Sciatic nerve (tissue), 2 donors: Measurements from ENCODE around the gene TRIM36. TPM values are rescaled to one million over a fixed set of nuclear protein-coding genes. Genes with fewer than 3 reads are reported as not detected.

Experiments
- ATAC-seq: fragments of 200-7000 bp; cut with Tn5 transposase; one replicate; pipeline ENCODE4 v1.9.1; 2020; ENCODE audit warnings: mild to moderate bottlenecking, moderate library complexity
- DNase-seq: peaks from one replicate; pipeline ENCODE4 v3.0.0-alpha.2; 2020; ENCODE audit warnings: low spot score
- intact Hi-C: fragments of 100-400 bp; cut with DNase I; formaldehyde crosslinking; loops from one replicate; pipeline ENCODE4 v1.14.2; 2022
- total RNA-seq: library from RNA; stranded (reverse); fragmentation: NEBNext Ultra II Directional; extraction: Animal tissue kit (Norgen Biotek cat#: 25700); gene quantifications from one replicate; pipeline ENCODE4 v1.2.1, GENCODE V29; 2021
- donor health status: DM: no; HTN: no; CAD: no.
- donor health status: DM: no; HTN: no; CAD: no.

Gene TRIM36
- total RNA-seq: 3.7 TPM

- DNase-seq (peak; percentile 94), ATAC-seq (peak; percentile 99)
- intact Hi-C loops: no loop called here
Measured at GRCh38 chr5:115169487-115170133, at the start of gene TRIM36. TSS of gene TRIM36 (minus strand) at chr5:115169908. CDS start at chr5:115169634, 274 bp downstream.

- ATAC-seq: no peak
- no peak for DNase-seq
- intact Hi-C loops: no loop called here
Measured at GRCh38 chr5:115214541-115214940, 44.8 kb upstream of the TRIM36 start.

GRCh38 chr5:115209279-115209678 is 39.6 kb upstream of the TRIM36 start:
- DNase-seq (no peak), ATAC-seq (peak; percentile 76)
- intact Hi-C loops: no loop called here

GRCh38 chr5:115202952-115203351 is 33.2 kb upstream of the TRIM36 start:
- intact Hi-C loops: no loop called here
- DNase-seq (no peak), ATAC-seq (no peak)

- DNase-seq: no peak
- intact Hi-C loops: no loop called here
Measured at GRCh38 chr5:115196161-115196560, 26.5 kb upstream of the TRIM36 start.

GRCh38 chr5:115194676-115195075 is 25.0 kb upstream of the TRIM36 start:
- intact Hi-C loops: no loop called here
- ATAC-seq: no peak
- DNase-seq: no peak

More at GRCh38 chr5:115196161-115196560, 26.5 kb upstream of the TRIM36 start:
- no peak for ATAC-seq

GRCh38 chr5:115193295-115193694 is 23.6 kb upstream of the TRIM36 start:
- ATAC-seq: no peak
- no peak for DNase-seq
- intact Hi-C loops: no loop called here

GRCh38 chr5:115192098-115192497 is 22.4 kb upstream of the TRIM36 start:
- ATAC-seq (no peak), DNase-seq (no peak)
- intact Hi-C loops: no loop called here

- intact Hi-C loops: no loop called here
- ATAC-seq (no peak), DNase-seq (no peak)
Measured at GRCh38 chr5:115191474-115192031, 21.8 kb upstream of the TRIM36 start.

GRCh38 chr5:115190388-115190787 is 20.7 kb upstream of the TRIM36 start:
- ATAC-seq (no peak), DNase-seq (no peak)
- intact Hi-C loops: no loop called here

- no peak for ATAC-seq
- intact Hi-C loops: no loop called here
- DNase-seq: no peak
Measured at GRCh38 chr5:115189866-115190265, 20.2 kb upstream of the TRIM36 start.

GRCh38 chr5:115186794-115187193 is 17.1 kb upstream of the TRIM36 start:
- no peak for DNase-seq
- ATAC-seq: no peak
- intact Hi-C loops: no loop called here

DNA sequence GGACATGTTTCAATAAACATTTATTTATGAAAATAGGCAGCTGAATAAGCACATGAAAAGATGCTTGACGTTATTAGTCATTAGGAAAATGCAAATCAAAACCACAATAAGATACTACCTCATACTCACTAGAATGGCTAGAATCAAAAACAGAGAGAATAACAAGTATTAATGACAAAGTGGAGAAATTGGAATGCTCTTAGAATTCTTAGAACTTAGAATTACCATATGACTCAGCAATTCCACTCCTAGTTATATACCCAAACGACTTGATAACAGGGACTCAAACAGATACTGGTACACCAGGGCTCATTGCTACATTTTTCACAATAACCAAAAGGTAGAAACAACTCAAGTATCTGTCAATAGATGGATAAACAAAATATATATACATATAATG is 15.1 kb upstream of the TRIM36 start:
- intact Hi-C loops: no loop called here
- DNase-seq (no peak), ATAC-seq (no peak)

GRCh38 chr5:115181757-115182156 is 12.0 kb upstream of the TRIM36 start:
- DNase-seq (no peak), ATAC-seq (no peak)
- intact Hi-C loops: no loop called here

DNA sequence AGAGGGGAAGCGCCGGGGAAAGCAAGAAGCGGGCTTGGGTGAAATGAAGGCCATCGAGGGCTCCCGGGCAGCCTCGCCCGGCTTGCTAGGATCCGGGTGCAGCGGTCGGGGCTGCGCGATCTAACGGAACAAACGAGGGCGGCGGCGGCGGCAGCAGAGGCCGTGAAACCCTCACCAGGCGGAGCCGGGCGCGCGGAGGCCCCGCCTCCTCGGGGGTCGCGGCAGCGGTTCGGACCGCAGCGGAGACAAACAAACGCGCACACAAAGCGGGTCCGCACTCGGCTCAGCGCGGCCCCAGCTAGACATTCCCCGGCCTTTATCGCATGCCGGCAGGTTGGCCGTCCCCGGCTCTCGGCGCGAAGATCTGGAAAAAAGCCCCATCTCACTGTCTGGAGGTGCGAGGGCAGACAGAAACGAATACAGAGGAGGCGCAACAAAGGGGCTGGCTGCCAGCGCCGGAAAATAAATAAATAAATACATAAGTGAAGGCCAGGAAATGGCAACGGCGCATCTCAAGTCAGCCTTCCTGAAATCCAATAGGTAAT is 10.5 kb upstream of the TRIM36 start:
- DNase-seq (peak; percentile 63), ATAC-seq (peak; percentile 73)
- intact Hi-C loops: no loop called here

DNA sequence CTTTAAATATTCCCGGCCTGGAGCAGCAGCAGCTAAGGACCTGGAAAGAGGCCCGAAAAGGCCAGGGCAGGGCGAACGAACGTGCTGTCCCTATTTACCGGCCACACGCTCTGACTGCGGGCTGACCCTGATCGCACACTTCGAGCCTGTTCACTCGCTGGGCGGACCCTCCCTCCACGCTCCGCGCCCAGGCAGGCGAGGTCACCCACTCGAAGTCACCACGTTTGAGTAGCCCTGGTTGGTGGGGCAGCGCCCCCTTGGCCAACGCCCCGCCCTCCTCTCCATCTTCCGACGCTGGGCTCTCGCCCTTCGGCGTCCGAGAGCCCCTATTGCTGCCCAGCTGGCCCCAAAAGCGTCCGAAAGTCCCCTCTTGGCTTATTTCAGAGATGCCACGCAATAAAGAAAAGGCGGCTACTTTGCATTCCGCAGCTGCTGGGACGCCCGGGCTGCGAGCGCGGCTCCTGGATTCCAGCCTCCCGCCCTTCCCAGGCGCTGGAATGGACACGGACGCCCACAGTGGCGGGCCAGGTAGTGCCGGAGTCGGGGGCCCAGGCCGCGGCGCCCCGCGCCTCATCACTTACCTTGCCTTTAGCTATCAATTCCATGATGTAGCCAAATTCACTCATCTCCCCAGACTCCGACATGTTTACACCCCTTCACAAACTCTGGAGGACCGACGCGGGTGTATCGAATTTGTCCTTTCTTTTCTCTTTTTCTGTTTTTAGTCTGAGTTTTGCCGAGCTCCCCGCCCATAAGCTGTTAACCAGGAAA is 9.9 kb upstream of the TRIM36 start:
- intact Hi-C loops: no loop called here
- DNase-seq (no peak), ATAC-seq (peak; percentile 66)

GRCh38 chr5:115179030-115179393 is 9.3 kb upstream of the TRIM36 start:
- ATAC-seq (peak; percentile 10), DNase-seq (no peak)
- intact Hi-C loops: no loop called here

DNA sequence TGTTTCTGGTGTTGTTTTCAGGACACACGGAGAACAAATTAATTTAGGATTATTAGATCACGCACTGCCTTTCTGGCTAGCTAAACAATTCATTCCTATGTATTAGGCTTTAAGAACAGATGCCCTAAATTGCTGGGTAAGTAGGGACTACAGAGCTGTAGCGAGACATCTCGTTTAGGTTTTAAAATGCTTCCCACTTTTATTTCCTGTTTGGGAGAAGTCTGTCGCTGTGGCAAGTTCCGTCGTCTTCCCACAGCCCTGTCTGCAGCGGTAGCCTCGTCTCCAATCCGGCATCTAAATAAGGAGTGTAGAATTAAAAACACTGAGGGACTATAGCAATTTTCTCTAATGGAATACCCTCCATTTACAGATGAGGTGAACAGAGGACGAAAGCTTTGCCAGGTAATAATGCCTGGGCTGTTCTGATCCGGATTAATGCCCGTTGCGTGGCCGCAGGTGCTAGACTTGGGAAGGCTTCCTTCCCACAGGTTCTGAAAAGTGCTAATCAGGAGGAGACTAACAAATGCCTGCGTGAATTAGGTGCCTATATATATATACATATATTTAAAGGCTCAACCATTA is 1.3 kb upstream of the TRIM36 start:
- no peak for DNase-seq
- ATAC-seq: no peak
- intact Hi-C loops: no loop called here

DNA sequence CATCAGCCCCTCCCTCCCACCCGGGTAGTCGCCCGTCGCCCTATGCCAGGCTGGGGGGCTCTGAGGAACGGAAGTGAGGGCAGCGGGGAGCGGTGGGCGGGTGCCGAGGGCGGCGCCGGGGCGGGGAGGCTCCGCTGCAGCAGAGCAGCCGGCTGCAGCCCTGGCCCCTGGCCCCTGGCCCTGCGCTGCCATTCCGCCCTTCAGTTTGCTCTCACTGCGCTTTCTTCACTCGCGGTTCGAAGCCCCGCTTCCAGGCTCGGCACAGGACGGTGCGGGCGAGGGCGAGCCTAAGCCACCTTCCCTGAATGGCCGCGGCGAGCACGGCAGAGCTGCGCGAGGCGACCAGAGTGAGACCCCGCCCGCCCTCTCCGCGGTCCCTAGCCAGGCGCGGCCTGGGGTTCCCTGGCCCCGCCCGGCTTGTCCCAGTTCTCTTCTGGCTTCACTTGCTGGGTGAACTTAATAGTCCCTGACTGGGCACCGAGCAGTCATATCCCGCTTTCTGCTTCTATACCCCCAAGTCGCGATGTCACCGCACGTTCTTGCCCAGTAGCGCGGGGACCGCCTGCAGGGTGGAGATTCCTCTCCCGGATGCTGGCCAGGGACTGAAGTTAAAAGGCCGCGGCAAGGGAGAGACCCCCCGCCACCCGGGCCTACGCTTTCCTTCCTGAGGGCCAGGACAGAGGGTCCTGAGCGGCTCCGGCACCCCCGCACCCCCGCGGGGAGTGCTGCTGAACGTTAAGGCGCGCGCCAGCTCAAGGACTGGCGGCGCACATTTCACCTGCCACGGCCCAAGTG is 623 bp upstream of the TRIM36 start:
- intact Hi-C loops: no loop called here
- ATAC-seq: peak; percentile 70
- DNase-seq: no peak
